Esophagus muscularis mucosa (tissue), 4 donors: ENCODE results near the gene C10orf71. TPM values are rescaled to one million over a fixed set of nuclear protein-coding genes. Genes with fewer than 3 reads are reported as not detected.

Source experiments
- DNase-seq: peaks from one replicate; pipeline ENCODE4 v3.0.0-alpha.2; 2017; ENCODE audit errors: extremely low spot score
- H3K27ac ChIP-seq, 4 donors: fragments of 200-600 bp; sonication (generic); replicated peaks in 1 of 4; 1 replicate in 3 of 4; 2 replicates in 1 of 4; pipeline ENCODE4 v1.5.1; 2016 to 2019; ENCODE audit warnings: mild to moderate bottlenecking in 1 of 4
- H3K27me3 ChIP-seq, 4 donors: fragments of 200-600 bp; sonication (generic); one replicate each; pipeline versions ENCODE4 v1.5.1 to v1.6.0; 2016 to 2019
- H3K36me3 ChIP-seq, 4 donors: fragments of 200-600 bp; sonication (generic); one replicate each; pipeline ENCODE4 v1.5.1; 2016 to 2019
- H3K4me1 ChIP-seq, 4 donors: fragments of 200-600 bp; sonication (generic); one replicate each; pipeline ENCODE4 v1.5.1; 2016 to 2019
- H3K4me3 ChIP-seq, 4 donors: fragments of 200-600 bp; sonication (generic); 1 replicate in 2 of 4; 2 replicates in 2 of 4; pipeline ENCODE4 v1.5.1; 2016 to 2019; ENCODE audit warnings: mild to moderate bottlenecking in 4 of 4, moderate library complexity in 1 of 4
- H3K9me3 ChIP-seq, 4 donors: fragments of 200-600 bp; sonication (generic); 1 replicate in 3 of 4; 2 replicates in 1 of 4; pipeline ENCODE4 v1.5.1; 2016 to 2019
- CTCF ChIP-seq, 3 experiments: fragments of 200-600 bp in 2 of 3; fragments of 450-650 bp in 1 of 3; sonication (generic) in 2 of 3; IDR thresholded peaks; one replicate each; pipeline ENCODE4 v1.5.1; 2017 to 2019; ENCODE audit warnings: antibody characterized with exemption in 3 of 3, mild to moderate bottlenecking in 2 of 3, moderate library complexity in 1 of 3
- EP300 ChIP-seq: sonication (generic); formaldehyde crosslinking; IDR thresholded peaks from one replicate; pipeline ENCODE4 v1.6.1; 2017; ENCODE audit warnings: antibody characterized with exemption
- POLR2A ChIP-seq: fragments of 450-650 bp; IDR thresholded peaks from one replicate; pipeline ENCODE4 v1.6.1; 2017; ENCODE audit warnings: antibody characterized with exemption, moderate library complexity, mild to moderate bottlenecking, low read depth
- POLR2AphosphoS5 ChIP-seq, 2 donors: sonication (generic); formaldehyde crosslinking; IDR thresholded peaks; one replicate each; pipeline ENCODE4 v1.6.1; 2017; ENCODE audit warnings: antibody characterized with exemption in 2 of 2
- WGBS: methylation state at CpG from one replicate; pipeline ENCODE4 v1.1.5; 2018; 5-methylcytosine and 5-hydroxymethylcytosine counted together
- intact Hi-C: fragments of 100-400 bp; cut with DNase I; formaldehyde crosslinking; loops from one replicate; pipeline ENCODE4 v1.15.1; 2023
- total RNA-seq, 4 donors: library from RNA; depleted of rRNA; stranded (reverse); fragments of >200 nt; gene quantifications; one replicate each; pipeline versions ENCODE4 v1.1.0 to v1.2.1, GENCODE V29; 2016

The C10orf71 gene
- total RNA-seq, 4 donors from 2014 or later: 0.06 to 0.42 TPM; not detected in 2

- TF ChIP-seq POLR2AphosphoS5 (IDR thresholded peaks at IDR 0.05) (no peak), EP300 (no peak), POLR2A (no peak), CTCF (IDR thresholded peaks at IDR 0.05) (no peak)
- WGBS: 84% methylated on average over 4 of the region's 4 CpGs
- H3K4me1 ChIP-seq: no peaks in the 10 kb centered on the region
- intact Hi-C loops: no loop called here
- no peak overlapping the region for H3K27ac ChIP-seq
- H3K4me3 ChIP-seq: no peak overlapping the region
- DNase-seq: no peak
- H3K9me3 ChIP-seq: no peaks in the 10 kb centered on the region
- no peaks in the 10 kb centered on the region for H3K27me3 ChIP-seq
- peaks cover 0 to 26% (median 0%) of the 10 kb centered on the region in 4 donors for H3K36me3 ChIP-seq
Measured at GRCh38 chr10:49329146-49329505, 30.2 kb downstream of the C10orf71 start.

- peaks cover 0 to 16% (median 0%) of the 10 kb centered on the region in 4 donors for H3K36me3 ChIP-seq
- intact Hi-C loops: no loop called here
- no peak for DNase-seq
- no peaks in the 10 kb centered on the region for H3K27me3 ChIP-seq
- 94% methylated on average over 5 of the region's 5 CpGs for WGBS
- no peaks in the 10 kb centered on the region for H3K9me3 ChIP-seq
- no peaks in the 10 kb centered on the region for H3K4me1 ChIP-seq
- H3K27ac ChIP-seq: no peak overlapping the region
- TF ChIP-seq EP300: no peak
- no peak for TF ChIP-seq POLR2A
- no peak for TF ChIP-seq POLR2AphosphoS5 (IDR thresholded peaks at IDR 0.05)
- no peak for TF ChIP-seq CTCF (IDR thresholded peaks at IDR 0.05)
- no peak overlapping the region for H3K4me3 ChIP-seq
Measured at GRCh38 chr10:49330127-49330665, 31.2 kb downstream of the C10orf71 start.

GRCh38 chr10:49331431-49331830 is 32.5 kb downstream of the C10orf71 start:
- WGBS: 67% methylated on average over 3 of the region's 3 CpGs
- DNase-seq: no peak
- intact Hi-C loops: no loop called here
- peaks cover 0 to 4% (median 0%) of the 10 kb centered on the region in 4 donors for H3K36me3 ChIP-seq
- no peaks in the 10 kb centered on the region for H3K4me1 ChIP-seq
- H3K4me3 ChIP-seq: no peak overlapping the region
- TF ChIP-seq CTCF (IDR thresholded peaks at IDR 0.05) (no peak), POLR2A (no peak), EP300 (no peak), POLR2AphosphoS5 (IDR thresholded peaks at IDR 0.05) (no peak)
- H3K27ac ChIP-seq: no peak overlapping the region
- H3K9me3 ChIP-seq: no peaks in the 10 kb centered on the region
- H3K27me3 ChIP-seq: no peaks in the 10 kb centered on the region

- H3K27me3 ChIP-seq: no peaks in the 10 kb centered on the region
- intact Hi-C loops: no loop called here
- DNase-seq: no peak
- no peaks in the 10 kb centered on the region for H3K36me3 ChIP-seq
- H3K9me3 ChIP-seq: no peaks in the 10 kb centered on the region
- H3K27ac ChIP-seq: no peak overlapping the region
- WGBS: 76% methylated on average over 4 of the region's 4 CpGs
- no peaks in the 10 kb centered on the region for H3K4me1 ChIP-seq
- no peak for TF ChIP-seq CTCF (IDR thresholded peaks at IDR 0.05)
- no peak for TF ChIP-seq POLR2AphosphoS5 (IDR thresholded peaks at IDR 0.05)
- TF ChIP-seq EP300: no peak
- no peak for TF ChIP-seq POLR2A
- no peak overlapping the region for H3K4me3 ChIP-seq
Measured at GRCh38 chr10:49332333-49332732, 33.4 kb downstream of the C10orf71 start.

GRCh38 chr10:49332768-49333167 is 33.8 kb downstream of the C10orf71 start:
- H3K36me3 ChIP-seq: no peaks in the 10 kb centered on the region
- H3K4me3 ChIP-seq: no peak overlapping the region
- intact Hi-C loops: no loop called here
- no peaks in the 10 kb centered on the region for H3K9me3 ChIP-seq
- TF ChIP-seq CTCF (IDR thresholded peaks at IDR 0.05): no peak
- no peak for TF ChIP-seq EP300
- TF ChIP-seq POLR2AphosphoS5 (IDR thresholded peaks at IDR 0.05): no peak
- no peak for TF ChIP-seq POLR2A
- DNase-seq: no peak
- H3K4me1 ChIP-seq: no peaks in the 10 kb centered on the region
- no peak overlapping the region for H3K27ac ChIP-seq
- no peaks in the 10 kb centered on the region for H3K27me3 ChIP-seq
- WGBS: 95% methylated on average over 6 of the region's 6 CpGs
